SKM-1 treated with dmso at 0.1 percent for 144 hours (cell line): ENCODE measurements around the gene PCDHGB4.
"Not testable (repeated sequence)": the region's sequence is repeated elsewhere in the genome, so short reads cannot be mapped to it uniquely, and the experiment has no call there.

Experiments used
- DNase-seq: peaks from one replicate; lab custom pipeline; 2025; ENCODE audit not compliant: unreplicated experiment; lab: John Stamatoyannopoulos, UW

Gene PCDHGB4

DNA sequence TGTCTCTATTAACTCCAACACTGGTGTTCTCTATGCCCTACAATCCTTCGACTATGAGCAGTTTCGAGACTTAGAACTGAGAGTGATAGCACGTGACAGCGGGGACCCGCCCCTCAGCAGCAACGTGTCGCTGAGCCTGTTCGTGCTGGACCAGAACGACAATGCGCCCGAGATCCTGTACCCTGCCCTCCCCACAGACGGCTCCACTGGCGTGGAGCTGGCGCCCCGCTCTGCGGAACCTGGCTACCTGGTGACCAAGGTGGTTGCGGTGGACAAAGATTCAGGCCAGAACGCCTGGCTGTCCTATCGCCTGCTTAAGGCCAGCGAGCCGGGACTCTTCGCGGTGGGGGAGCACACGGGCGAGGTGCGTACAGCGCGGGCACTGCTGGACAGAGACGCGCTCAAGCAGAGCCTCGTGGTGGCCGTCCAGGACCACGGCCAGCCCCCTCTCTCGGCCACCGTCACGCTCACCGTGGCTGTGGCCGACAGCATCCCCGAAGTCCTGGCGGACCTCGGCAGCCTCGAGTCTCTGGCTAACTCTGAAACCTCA is 35.3 kb downstream of the PCDHGB4 start:
- no peak for DNase-seq

DNA sequence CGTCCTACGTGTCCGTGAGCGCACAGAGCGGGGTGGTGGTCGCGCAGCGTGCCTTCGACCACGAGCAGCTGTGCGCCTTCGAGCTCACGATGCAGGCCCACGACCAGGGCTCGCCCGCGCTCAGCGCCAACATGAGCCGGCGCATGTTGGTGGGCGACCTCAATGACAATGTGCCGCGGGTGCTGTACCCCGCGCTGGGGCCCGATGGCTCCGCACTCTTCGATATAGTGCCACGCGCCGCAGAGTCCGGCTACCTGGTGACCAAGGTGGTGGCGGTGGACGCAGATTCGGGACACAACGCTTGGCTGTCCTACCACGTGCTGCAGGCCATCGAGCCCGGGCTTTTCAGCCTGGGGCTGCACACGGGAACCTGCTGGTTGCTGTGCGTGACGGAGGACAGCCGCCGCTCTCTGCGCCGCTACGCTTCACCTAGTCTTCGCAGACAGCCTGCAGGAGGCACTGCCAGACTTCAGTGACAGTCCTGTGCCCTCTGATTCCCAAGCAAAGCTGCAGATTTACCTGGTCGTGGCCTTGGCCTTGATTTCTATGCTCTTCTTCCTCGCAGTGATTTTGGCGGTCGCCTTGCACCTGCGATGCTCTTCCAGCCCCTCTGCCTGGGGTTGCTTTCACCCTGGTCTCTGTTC is 40.4 kb downstream of the PCDHGB4 start:
- no peak for DNase-seq

DNA sequence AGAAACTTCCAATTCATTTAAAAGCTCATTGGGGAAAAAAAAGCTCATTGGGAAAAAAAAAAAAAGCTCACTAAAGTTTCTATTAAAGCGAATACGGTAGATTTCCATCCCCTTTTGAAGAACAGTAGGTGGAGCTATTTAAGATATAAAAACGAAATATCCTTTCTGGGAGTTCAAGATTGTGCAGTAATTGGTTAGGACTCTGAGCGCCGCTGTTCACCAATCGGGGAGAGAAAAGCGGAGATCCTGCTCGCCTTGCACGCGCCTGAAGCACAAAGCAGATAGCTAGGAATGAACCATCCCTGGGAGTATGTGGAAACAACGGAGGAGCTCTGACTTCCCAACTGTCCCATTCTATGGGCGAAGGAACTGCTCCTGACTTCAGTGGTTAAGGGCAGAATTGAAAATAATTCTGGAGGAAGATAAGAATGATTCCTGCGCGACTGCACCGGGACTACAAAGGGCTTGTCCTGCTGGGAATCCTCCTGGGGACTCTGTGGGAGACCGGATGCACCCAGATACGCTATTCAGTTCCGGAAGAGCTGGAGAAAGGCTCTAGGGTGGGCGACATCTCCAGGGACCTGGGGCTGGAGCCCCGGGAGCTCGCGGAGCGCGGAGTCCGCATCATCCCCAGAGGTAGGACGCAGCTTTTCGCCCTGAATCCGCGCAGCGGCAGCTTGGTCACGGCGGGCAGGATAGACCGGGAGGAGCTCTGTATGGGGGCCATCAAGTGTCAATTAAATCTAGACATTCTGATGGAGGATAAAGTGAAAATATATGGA is 43.0 kb downstream of the PCDHGB4 start, which contains the start of gene PCDHGA12:
TSS of gene PCDHGA12 (plus strand) at position 176 of the 782 bp plus-strand sequence. CDS start at position 429, 253 bp downstream.
- no peak for DNase-seq

DNA sequence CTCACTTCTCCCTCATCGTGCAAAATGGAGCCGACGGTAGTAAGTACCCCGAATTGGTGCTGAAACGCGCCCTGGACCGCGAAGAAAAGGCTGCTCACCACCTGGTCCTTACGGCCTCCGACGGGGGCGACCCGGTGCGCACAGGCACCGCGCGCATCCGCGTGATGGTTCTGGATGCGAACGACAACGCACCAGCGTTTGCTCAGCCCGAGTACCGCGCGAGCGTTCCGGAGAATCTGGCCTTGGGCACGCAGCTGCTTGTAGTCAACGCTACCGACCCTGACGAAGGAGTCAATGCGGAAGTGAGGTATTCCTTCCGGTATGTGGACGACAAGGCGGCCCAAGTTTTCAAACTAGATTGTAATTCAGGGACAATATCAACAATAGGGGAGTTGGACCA is 43.8 kb downstream of the PCDHGB4 start:
- DNase-seq = no peak

DNA sequence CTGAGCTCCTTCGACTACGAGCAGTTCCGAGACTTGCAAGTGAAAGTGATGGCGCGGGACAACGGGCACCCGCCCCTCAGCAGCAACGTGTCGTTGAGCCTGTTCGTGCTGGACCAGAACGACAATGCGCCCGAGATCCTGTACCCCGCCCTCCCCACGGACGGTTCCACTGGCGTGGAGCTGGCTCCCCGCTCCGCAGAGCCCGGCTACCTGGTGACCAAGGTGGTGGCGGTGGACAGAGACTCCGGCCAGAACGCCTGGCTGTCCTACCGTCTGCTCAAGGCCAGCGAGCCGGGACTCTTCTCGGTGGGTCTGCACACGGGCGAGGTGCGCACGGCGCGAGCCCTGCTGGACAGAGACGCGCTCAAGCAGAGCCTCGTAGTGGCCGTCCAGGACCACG is 44.8 kb downstream of the PCDHGB4 start:
- not testable (repeated sequence) for DNase-seq

DNA sequence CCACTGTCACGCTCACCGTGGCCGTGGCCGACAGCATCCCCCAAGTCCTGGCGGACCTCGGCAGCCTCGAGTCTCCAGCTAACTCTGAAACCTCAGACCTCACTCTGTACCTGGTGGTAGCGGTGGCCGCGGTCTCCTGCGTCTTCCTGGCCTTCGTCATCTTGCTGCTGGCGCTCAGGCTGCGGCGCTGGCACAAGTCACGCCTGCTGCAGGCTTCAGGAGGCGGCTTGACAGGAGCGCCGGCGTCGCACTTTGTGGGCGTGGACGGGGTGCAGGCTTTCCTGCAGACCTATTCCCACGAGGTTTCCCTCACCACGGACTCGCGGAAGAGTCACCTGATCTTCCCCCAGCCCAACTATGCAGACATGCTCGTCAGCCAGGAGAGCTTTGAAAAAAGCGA is 45.2 kb downstream of the PCDHGB4 start:
- not testable (repeated sequence) for DNase-seq

DNA sequence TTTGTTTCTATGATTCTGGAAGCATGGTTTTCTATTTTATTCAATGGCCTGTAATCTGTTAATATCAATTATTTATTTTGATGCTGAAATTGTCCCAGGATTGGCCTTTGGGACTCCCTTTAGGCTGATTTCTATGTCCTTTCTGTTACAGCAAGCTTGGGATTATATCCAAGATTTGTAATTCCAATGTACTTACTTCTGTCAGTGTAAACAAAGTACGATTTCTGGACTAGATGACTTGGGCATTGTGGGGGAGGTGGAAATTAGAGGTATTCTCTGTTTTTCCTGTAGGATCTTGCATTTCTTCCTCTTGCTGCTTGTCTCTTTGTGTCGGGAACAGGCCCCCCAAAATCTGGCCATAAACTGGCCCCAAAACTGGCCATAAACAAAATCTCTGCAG is 46.5 kb downstream of the PCDHGB4 start:
- no peak for DNase-seq

DNA sequence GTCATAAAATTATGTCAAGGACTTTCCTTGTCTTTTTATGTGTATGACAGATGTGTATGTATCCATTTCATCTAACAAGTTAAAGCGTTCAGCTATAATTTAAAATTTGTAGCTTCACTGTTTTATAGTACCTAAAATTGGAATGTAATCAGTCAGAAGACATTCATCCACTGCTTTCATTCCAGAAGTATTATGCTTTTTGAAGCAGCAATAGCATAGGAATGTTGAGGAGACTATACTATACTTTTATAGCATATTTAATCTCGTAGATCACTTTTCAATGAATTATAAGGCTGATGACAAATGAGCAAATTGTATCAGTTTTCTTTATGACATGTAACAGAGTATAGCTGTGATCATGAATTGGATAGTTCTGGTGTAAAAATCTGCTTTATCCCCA is 49.7 kb downstream of the PCDHGB4 start:
- DNase-seq = no peak

DNA sequence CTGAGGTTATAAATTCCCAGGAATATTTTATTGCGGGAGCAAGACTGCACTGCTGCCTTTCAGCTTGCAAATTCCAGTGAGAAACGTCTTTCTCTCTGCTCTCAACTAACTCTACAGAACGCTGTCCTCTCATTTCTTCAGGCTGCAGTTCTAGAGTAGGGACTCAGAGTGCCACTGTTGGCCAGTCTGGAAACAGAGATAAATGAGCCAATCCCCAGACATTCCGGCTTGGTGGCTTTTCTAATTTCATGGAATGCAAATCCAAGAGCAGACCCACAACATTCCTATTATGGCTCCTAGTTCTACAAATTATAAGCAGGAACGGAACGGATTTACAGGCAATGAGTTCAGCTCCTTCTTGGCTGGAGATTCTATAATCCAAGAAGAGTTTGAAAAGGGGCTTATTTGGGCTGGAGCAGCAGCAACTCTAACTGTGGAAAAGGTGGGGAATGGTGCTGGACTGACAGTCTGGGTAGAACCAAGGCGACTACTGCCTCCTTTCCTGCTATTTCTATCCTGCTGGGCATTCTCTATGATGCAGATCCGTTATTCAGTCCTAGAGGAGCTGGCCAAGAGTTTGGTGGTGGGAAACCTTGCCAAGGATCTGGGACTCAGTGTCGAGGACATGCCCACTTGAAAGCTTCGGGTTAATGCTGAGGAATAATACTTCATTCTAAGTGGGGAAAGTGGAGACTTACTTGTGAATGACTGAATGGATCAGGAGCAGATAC is 52.1 kb downstream of the PCDHGB4 start:
- DNase-seq = no peak
